ENCODE data around the gene DLGAP1. TPM values are rescaled to one million over a fixed set of nuclear protein-coding genes. Genes with fewer than 3 reads are reported as not detected.

Gene DLGAP1
- total and polyA plus RNA-seq, 2 of the 8 experiments (the other 6 are each of a cell fraction or from before 2014, with no cell fraction given): 11.8 to 16.9 TPM

- H3K23me2 ChIP-seq (ENCODE audit: low read depth, low read length): peaks cover 7% of the 10 kb centered on the region; the same call in 1 of the 2 replicates
- H3K4ac ChIP-seq (replicated peaks; ENCODE audit: insufficient read length, low read depth, low read length): peak overlapping the region; percentile 11
- peak overlapping the region; percentile 32; the same call in 1 of the 2 replicates for H2BK15ac ChIP-seq (ENCODE audit: low read length)
- H4K5ac ChIP-seq (ENCODE audit: insufficient read length, low read depth, low read length): peak overlapping the region; percentile 82
- peaks cover 12 to 67% (median 38%) of the 10 kb centered on the region in 4 experiments for H3K36me3 ChIP-seq (ENCODE audit: control insufficient read depth in 2 of 4, insufficient read depth in 4 of 4, low read length in 3 of 4)
- H3K79me2 ChIP-seq (ENCODE audit: control insufficient read depth in 1 of 2, insufficient read depth in 2 of 2, low read length in 2 of 2): peaks cover 29 to 86% of the 10 kb centered on the region in 2 experiments
- H3K4me1 ChIP-seq (replicated peaks in 1 of 4; ENCODE audit: control insufficient read depth in 3 of 4, insufficient read depth in 4 of 4, low read length in 3 of 4): peaks cover 11 to 25% (median 23%) of the 10 kb centered on the region in 4 experiments; a peak in 6 of 7 replicates
- no peak overlapping the region for H3K14ac ChIP-seq (ENCODE audit: insufficient read length)
- FAIRE-seq (peak; percentile 7), DNase-seq (ENCODE audit: low read depth in 1 of 2, low spot score in 2 of 2) (no peak)
- H3K56ac ChIP-seq (replicated peaks; ENCODE audit: insufficient read length, low read depth, low read length): peak overlapping the region; percentile 63
- peak overlapping the region; percentile 76 for H4K91ac ChIP-seq (replicated peaks; ENCODE audit: insufficient read length, low read length)
- peak overlapping the region; percentile 39 for H2BK120ac ChIP-seq (replicated peaks; ENCODE audit: low read depth, low read length)
- H2AK5ac ChIP-seq (ENCODE audit: low read depth, low read length): peak overlapping the region; percentile 97; the same call in 1 of the 2 replicates
- H3K23ac ChIP-seq (ENCODE audit: insufficient read length): no peak overlapping the region
- H3K18ac ChIP-seq (ENCODE audit: extremely low read depth, low read length): peak overlapping the region; percentile 98
- peak overlapping the region; percentile 86 for H2BK12ac ChIP-seq (ENCODE audit: low read depth, low read length)
- ChIA-PET POLR2A (ENCODE audit: partially characterized antibody) (interaction anchor here (0.7 to 8.2 kb wide), 6 partner anchors 11 to 210 kb away, joined by 3 to 68 read pairs (median 20); no protein-coding TSS in a partner anchor), CTCF (ENCODE audit: partially characterized antibody) (interaction anchor here (0.6 to 6.7 kb wide), 12 partner anchors 12 to 1526 kb away, joined by 3 to 56 read pairs (median 6); no protein-coding TSS in a partner anchor)
- H3K9ac ChIP-seq (replicated peaks in 1 of 4; ENCODE audit: extremely low read depth in 1 of 4, low read depth in 3 of 4, low read length in 3 of 4): peak overlapping the region in 3 of 4 experiments; percentile 0 to 29 (median 13); a peak in 1 of 7 replicates
- H2BK20ac ChIP-seq (ENCODE audit: low read length): peak overlapping the region; percentile 54; the same call in 1 of the 2 replicates
- no peaks in the 10 kb centered on the region for H3K9me3 ChIP-seq (ENCODE audit: insufficient read depth in 2 of 2, low read depth in 1 of 2, low read length in 1 of 2)
- H2AFZ ChIP-seq (ENCODE audit: low read length): no peak overlapping the region
- H2BK5ac ChIP-seq (ENCODE audit: low read depth, low read length): peak overlapping the region; percentile 96
- 69% methylated on average over 10 of the region's 10 CpGs; no CpG with 5 or more reads in 1 of the 2 experiments for WGBS, 2 experiments (ENCODE audit: extremely low coverage in 1 of 2, insufficient coverage in 1 of 2, insufficient read length in 1 of 2, insufficient replicate concordance in 2 of 2, low coverage in 1 of 2, low lambda C conversion rate in 2 of 2, missing lambda C conversion rate in 1 of 2)
- H3K79me1 ChIP-seq (ENCODE audit: low read depth, low read length): no peaks in the 10 kb centered on the region; the same call in 1 of the 2 replicates
- TF ChIP-seq RBBP5 (IDR thresholded peaks at IDR 0.05; ENCODE audit: borderline replicate concordance, low read depth, low read length) (no peak), HDAC6 (IDR thresholded peaks at IDR 0.05; ENCODE audit: low read depth, low read length) (no peak), POLR2AphosphoS5 (IDR thresholded peaks at IDR 0.05; ENCODE audit: low read depth, low read length) (0 out of 2 replicates have a peak, but pooled peaks have one; percentile 16), RXRA (IDR thresholded peaks at IDR 0.05; ENCODE audit: insufficient read depth, low read depth, low read length) (no peak), YY1 (IDR thresholded peaks at IDR 0.05; ENCODE audit: low read depth, low read length) (no peak), GABPA (IDR thresholded peaks at IDR 0.05; ENCODE audit: borderline replicate concordance, insufficient read depth, low read length) (no peak), POLR2A (IDR thresholded peaks at IDR 0.05; ENCODE audit: control extremely low read depth in 1 of 2, low read depth in 2 of 2, low read length in 2 of 2) (no peak)
- peak overlapping the region in 2 of 4 experiments; percentile 14 to 99; a peak in 3 of 8 replicates for H3K4me3 ChIP-seq (ENCODE audit: extremely low read depth in 1 of 4, insufficient read depth in 2 of 4, low read depth in 3 of 4, low read length in 4 of 4)
- peak overlapping the region; percentile 67 to 95; a peak in 3 of 4 replicates for H3K4me2 ChIP-seq (ENCODE audit: insufficient read depth in 1 of 2, low read depth in 2 of 2, low read length in 2 of 2)
- no peak overlapping the region for H4K8ac ChIP-seq (ENCODE audit: extremely low read depth, insufficient read depth, low read length)
- H3K27me3 ChIP-seq (replicated peaks in 1 of 4; ENCODE audit: control insufficient read depth in 3 of 4, extremely low read depth in 1 of 4, insufficient read depth in 3 of 4, low read length in 3 of 4): no peaks in the 10 kb centered on the region
- H4K20me1 ChIP-seq (replicated peaks in 1 of 2; ENCODE audit: control insufficient read depth in 1 of 2, insufficient read depth in 2 of 2, low read length in 2 of 2): peaks cover 0 to 8% of the 10 kb centered on the region in 2 experiments
- peak overlapping the region; percentile 19; the same call in 1 of the 2 replicates for H3K27ac ChIP-seq (ENCODE audit: low read depth, low read length)
These were observed 999.0 kb downstream of the DLGAP1 start for GRCh38 chr18:3455907-3456685.
